Cardiac muscle cell (in vitro differentiated cells and primary cell): ENCODE measurements around the gene LAMC1. TPM values are rescaled to one million over a fixed set of nuclear protein-coding genes. Genes with fewer than 3 reads are reported as not detected.

Experiments
- DNase-seq, 2 donors: peaks; one replicate each; pipeline versions ENCODE4 v3.0.0 to v3.0.0-alpha.2; 2010 to 2017; ENCODE audit warnings: low read depth in 1 of 2, low spot score in 1 of 2
- H3K27ac ChIP-seq: fragments of 200-600 bp; sonication (generic); 2 replicates; pipeline ENCODE4 v1.5.1; 2016
- H3K27me3 ChIP-seq: fragments of 200-600 bp; sonication (generic); 2 replicates; pipeline ENCODE4 v1.6.0; 2016; ENCODE audit warnings: control low read depth
- H3K36me3 ChIP-seq: fragments of 200-600 bp; sonication (generic); 2 replicates; pipeline ENCODE4 v1.5.1; 2016; ENCODE audit warnings: control low read depth
- H3K4me1 ChIP-seq: fragments of 200-600 bp; sonication (generic); 2 replicates; pipeline ENCODE4 v1.8.1; 2017; ENCODE audit warnings: low read depth, mild to moderate bottlenecking, mixed run types
- H3K4me3 ChIP-seq: fragments of 200-600 bp; sonication (generic); 2 replicates; pipeline ENCODE4 v1.5.1; 2016; ENCODE audit warnings: mild to moderate bottlenecking
- H3K9me3 ChIP-seq: fragments of 200-600 bp; sonication (generic); 2 replicates; pipeline ENCODE4 v1.5.1; 2017; ENCODE audit warnings: low read depth, mild to moderate bottlenecking, control low read depth
- CTCF ChIP-seq: IDR thresholded peaks from 2 replicates; pipeline ENCODE4 v1.5.1; 2012; ENCODE audit warnings: low read depth, mild to moderate bottlenecking, low read length
- polyA plus RNA-seq: library from polyadenylated mRNA; unstranded; fragments of >200 nt; fragmentation: Nextera tagmentation; extraction: Ambion mirVana; gene quantifications from 2 replicates; pipeline ENCODE4 v1.2.1, GENCODE V29; 2016
- total RNA-seq: library from RNA; depleted of rRNA; stranded (reverse); fragments of >200 nt; gene quantifications from 2 replicates; pipeline ENCODE4 v1.2.3, GENCODE V29; 2016

LAMC1 gene
- total and polyA plus RNA-seq, 2 experiments from 2014 or later, result 66.4 to 329 TPM

DNA sequence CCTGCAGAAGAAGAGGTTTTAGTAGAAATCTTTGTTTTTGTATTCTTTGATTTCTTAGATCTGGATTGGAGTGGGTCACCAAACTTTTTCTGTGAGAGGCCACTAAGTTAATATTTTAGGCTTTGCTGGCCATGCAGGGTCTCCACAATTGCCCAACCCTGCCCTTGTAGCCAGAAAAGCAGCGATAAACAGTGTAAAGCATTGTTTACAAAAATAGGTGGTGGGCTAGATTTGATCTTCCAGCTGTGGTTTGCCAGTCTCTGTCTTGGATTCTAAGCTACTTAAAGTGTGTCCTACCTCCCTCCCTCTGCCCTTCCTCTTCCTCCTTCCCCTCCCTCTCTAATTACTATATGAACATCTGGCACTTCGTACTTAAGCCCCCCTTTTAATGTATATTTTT is 68.0 kb downstream of the LAMC1 start:
- H3K4me1 ChIP-seq, result peaks cover 26% of the 10 kb centered on the region
- no peak overlapping the region for H3K27ac ChIP-seq
- H3K36me3 ChIP-seq, result no peaks in the 10 kb centered on the region
- no peaks in the 10 kb centered on the region for H3K9me3 ChIP-seq
- H3K4me3 ChIP-seq, result no peak overlapping the region
- no peak for TF ChIP-seq CTCF
- no peaks in the 10 kb centered on the region for H3K27me3 ChIP-seq
- DNase-seq, result no peak

DNA sequence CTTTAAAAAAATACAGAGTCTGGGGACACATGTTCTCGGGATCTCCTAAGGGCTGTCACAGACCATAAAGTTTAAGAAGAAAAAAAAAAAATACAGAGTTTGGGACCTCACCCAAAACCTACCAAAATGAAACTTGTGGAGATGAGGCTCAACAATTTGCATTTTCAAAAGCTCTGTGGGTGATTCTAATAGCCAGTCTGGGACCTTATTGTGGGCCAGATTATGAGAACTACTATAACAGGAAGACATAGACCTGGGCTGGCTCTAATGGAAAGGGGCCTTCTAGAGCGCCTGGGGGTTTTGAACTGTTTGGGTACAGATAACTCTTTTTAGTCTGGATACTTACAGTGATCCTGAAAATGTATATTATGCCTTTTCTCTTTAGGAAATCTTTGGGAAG is 69.1 kb downstream of the LAMC1 start:
- Histone ChIP-seq H3K36me3 (no peaks in the 10 kb centered on the region), H3K27me3 (no peaks in the 10 kb centered on the region), H3K4me1 (peaks cover 26% of the 10 kb centered on the region), H3K9me3 (no peaks in the 10 kb centered on the region), H3K27ac (no peak overlapping the region), H3K4me3 (no peak overlapping the region)
- DNase-seq, result no peak
- TF ChIP-seq CTCF, result no peak

- Histone ChIP-seq H3K4me3 (no peak overlapping the region), H3K36me3 (no peaks in the 10 kb centered on the region), H3K27ac (no peak overlapping the region), H3K9me3 (no peaks in the 10 kb centered on the region), H3K4me1 (peaks cover 26% of the 10 kb centered on the region), H3K27me3 (no peaks in the 10 kb centered on the region)
- TF ChIP-seq CTCF, result no peak
- no peak for DNase-seq
Observed at GRCh38 chr1:183093066-183093668, 69.9 kb downstream of the LAMC1 start.

DNA sequence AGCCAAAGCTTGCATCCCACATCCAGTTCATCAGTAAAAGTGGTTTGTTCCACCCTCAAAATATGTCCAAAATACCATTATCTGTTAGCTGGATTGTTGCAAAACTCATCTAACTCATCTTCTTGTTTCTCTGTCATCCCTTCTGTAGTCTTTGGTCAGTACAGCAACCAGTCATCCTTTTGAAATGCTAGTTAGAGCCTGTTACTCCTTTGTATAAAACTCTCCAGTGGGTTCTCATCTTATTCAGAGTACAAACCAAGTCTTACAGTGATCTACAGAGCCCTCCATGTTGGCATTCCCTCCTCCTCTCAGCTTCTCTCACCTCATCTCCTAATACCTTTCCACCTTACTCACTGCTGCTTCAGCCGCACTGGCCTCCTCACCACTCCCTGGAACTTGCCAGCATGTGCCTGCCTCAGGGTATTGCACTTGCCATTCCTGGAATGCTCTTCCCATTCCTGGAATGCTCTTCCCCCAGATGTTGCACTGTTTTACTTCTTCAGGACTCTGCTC is 70.6 kb downstream of the LAMC1 start:
- peak in 1 of 2 donors; percentile 39 for DNase-seq
- Histone ChIP-seq H3K27me3 (no peaks in the 10 kb centered on the region), H3K4me1 (peaks cover 25% of the 10 kb centered on the region), H3K4me3 (no peak overlapping the region), H3K36me3 (no peaks in the 10 kb centered on the region), H3K27ac (no peak overlapping the region), H3K9me3 (no peaks in the 10 kb centered on the region)
- no peak for TF ChIP-seq CTCF

- Histone ChIP-seq H3K27me3 (no peaks in the 10 kb centered on the region), H3K9me3 (no peaks in the 10 kb centered on the region), H3K4me3 (no peak overlapping the region), H3K27ac (no peak overlapping the region), H3K36me3 (no peaks in the 10 kb centered on the region), H3K4me1 (peaks cover 22% of the 10 kb centered on the region)
- DNase-seq, result no peak
- TF ChIP-seq CTCF, result no peak
Observed at GRCh38 chr1:183094351-183094750, 71.1 kb downstream of the LAMC1 start.
